NCI-H2171 treated with DMSO at 0.1 percent for 48 hours (cell line): Measurements from ENCODE around the gene COL4A4.
"Not testable (repeated sequence)": the region's sequence is repeated elsewhere in the genome, so short reads cannot be mapped to it uniquely, and the experiment has no call there.

Experiments
- DNase-seq: peaks from one replicate; lab custom pipeline; 2025; lab: John Stamatoyannopoulos, UW

COL4A4 gene

DNA sequence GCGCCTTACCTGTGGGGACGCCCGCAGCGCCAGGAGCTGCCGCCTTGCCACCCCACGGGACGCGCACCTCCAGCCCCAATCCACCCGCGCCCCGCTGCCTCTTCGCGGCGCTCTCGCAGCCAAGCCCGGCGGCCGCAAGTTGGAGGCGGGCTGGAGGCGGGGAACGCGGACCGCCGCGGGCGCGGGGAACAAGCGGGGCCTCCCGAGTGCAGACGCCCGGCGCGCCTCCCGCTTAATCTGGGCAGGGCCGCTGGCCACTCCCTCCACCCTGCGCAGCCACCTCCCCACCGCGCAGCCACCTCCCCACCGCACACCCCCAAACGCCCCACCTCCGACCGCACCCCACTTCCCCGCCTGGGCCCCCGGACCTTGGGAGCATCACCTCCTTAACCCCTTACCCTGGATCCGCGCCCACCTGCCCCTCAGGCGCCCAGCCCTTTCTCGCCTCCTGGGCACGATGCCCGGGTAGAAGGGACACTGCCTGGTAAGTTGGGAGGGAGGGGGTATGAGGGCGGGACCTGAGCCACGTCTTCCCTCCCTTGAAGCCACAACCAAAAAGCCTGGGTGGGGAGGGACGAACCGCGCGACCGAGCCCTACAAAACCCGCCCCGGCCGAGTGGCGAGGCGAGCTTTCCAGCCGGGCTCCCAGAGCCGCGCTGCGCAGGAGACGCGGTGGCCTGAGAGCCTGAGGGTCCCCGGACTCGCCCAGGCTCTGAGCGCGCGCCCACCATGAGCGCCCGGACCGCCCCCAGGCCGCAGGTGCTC, at the start of gene COL4A4, which contains the start of gene COL4A3:
Gene COL4A4 (minus strand): TSS at position 208 of the 765 bp plus-strand sequence. CDS start 16,722 bp downstream, outside the sequence.
Gene COL4A3 (plus strand): TSS at position 627 of the 765 bp plus-strand sequence. CDS start 103 bp downstream, at position 730.
- DNase-seq: no peak

DNA sequence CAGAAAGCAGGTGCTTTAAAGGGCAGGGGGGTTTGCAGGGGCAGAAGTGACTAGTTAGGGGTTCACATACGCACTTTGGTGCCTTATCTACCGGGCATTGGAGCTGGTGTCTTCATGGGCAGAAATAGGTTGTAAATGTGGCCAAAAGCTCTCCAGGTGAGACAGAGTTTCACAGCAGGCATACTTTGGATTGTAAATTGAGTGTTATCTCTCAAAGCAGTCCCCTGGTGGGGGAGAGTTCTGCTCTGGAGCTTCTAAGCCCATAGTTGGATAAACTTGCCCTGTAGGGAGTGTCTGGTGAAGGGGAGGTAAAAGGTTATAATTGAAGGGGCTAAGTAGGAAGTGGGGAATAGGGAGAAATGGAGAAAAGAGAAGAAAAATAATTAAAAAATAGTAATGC, 43.6 kb upstream of the COL4A4 start:
- no peak for DNase-seq

DNA sequence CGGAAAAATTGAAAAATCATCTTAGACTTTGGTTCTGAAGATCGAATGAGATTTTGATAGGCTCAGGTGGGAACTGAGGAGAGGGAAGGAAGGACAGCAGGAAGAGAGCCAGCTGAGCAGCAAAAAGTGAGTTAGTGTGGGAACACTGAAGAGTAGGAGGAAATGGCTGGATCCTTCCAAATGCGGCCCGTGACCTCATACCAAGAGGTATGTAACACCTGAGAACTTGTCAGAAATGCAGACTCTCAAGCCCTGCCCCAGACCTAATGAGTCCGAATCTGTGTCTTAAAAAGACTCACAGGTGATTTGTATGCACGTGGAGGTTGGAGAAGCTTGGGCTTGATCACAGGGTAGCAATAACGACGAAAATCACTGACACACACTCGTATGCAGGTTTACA, 42.4 kb upstream of the COL4A4 start:
- no peak for DNase-seq

DNA sequence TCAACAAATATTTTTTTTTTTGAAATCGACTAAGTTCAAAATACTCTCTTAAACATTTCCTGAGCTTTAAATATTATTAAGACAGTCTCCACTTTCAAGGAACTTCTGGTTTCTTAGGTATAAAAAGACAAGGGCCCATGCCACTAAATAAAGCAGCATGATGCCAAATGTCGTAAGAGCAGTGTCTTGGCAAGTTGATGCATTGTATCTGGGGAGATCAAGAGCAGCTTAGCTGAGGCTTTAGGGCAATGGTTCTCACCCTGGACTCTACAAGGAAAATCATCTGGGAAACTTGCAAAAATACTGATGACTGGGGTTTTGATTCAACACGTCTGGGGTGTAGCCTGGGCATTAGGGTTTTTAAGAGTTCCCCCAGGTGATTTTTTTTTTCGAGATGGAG, 41.7 kb upstream of the COL4A4 start:
- DNase-seq: no peak

DNA sequence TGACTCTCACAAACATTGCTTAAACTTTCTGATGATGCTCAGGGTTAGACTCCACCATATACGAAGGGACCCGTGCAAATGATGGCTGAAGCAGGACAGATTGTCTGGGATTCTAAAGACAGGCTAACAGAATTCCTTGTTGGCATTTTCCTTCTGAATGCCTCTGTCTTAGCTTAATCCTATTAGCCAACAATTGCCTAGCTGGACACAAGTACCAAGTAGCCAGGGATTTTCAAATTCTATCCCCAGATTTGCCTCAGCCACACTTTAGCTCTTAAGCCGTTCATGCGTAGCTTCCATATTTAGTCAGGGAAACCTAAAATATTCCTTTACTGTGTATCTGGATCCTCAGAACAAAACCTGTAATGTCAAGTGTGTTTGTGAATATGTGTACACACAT, 40.4 kb upstream of the COL4A4 start:
- no peak for DNase-seq

DNA sequence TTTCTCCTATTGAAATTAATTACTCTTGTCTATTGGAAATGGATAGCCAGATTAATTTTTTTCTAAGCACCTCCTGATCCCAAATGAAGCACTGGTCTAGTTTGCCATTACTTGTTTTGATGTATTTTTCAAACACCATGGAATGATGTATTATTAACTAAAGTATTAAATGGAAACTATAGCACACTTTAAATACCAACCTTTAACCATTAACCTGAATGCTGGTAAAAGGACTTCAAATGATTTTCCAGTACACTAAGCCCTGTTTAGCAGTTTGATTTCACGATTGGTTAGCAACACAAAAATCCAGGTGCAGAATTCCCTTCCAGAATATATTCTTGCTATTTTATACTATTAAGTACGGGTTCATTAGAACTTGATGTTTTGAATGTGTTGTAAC, 37.8 kb upstream of the COL4A4 start:
- DNase-seq: no peak

DNA sequence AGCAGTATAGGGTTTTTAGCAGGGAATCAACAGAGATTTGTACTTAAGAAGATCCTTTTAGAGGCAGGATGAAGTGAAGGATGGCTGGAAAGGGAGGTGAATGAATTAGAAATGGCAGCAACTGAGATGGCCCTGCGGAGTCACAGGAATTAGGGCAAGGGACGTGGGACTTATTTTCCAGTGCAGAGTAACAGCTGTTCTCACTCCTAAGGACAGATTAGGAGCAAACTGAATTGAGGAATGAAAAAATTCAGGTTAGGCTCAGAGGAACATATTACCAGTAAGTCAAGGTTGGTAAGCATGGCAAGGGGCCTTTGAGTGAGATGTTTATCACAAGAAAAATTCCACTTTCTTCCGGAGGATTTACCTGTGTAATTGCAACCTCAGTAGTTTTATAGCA, 34.9 kb upstream of the COL4A4 start:
- no peak for DNase-seq

DNA sequence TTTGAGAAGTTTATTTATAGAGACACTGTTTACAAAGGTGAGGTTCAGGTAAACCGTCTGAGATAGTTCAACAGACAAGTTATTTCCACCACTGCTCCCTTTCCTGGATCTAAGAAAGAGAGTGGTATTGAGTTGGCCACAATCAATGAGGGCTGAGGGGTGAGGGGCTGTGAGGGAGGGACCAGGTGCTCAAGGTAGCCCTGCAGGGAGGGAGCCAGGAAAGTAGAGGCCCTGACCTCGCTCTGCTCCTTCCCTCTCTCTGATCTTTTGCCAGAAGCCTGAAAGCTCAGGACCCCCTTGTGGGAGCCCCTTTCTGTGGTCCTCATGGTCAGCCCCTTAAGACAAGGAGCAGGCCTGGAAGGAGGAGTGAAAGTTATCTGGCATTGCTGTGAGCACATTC, 30.2 kb upstream of the COL4A4 start:
- DNase-seq: no peak

DNA sequence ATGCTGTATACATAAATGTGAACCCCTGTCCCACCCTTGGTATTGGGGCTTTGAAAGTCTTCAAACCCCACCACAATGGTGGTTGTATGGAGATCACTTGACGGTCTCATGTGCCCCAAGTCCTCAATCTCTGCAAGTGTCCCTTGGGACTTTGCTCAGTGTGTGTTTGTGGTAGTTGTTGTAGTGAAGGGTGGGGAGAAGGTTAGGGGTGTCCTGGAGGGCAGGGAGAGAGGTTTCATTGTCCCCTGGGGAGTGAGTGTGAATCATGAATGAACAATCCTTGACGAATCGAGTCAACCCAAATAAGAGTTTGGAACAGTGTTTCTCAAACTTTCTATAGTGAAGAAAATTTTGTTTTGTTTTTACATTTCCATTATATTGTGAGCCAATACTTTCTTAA, 28.5 kb upstream of the COL4A4 start:
- no peak for DNase-seq

DNA sequence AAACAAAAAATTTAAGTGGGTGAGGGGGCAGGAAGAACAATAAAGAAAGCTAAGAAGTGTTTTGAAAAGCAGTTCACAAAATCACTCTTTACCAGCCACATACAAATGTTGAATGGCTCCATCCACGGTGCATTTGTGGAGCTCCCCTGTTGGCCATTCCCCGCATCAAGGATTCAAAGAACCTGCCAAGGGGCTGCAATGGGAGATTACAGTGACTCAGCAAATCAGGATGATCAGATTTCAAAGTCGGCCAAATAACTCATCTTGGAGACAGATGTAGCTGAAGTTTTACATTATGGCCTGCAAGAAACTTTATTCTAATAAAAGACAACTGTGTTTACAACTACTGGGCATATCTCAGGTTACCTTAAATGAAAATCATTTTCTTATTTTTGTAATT, 27.4 kb upstream of the COL4A4 start:
- peak; percentile 36 for DNase-seq

DNA sequence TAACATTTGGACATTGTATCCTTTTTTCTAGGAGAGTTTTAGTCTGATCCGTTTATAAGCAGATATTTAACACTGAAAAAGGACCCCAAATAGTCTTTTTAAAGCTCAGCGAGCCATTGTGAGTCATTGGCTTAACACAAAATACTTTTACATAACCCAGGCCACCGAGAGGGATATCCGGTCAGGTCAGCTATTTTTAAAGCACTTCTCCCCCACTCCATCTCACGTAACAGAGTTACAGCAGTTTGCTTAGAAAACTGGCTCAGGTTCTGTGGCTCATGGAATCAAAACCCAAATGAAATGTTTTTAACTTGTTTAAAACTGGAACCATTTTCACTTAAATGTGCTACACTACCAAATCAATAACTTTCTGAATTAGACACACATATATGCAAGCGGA, 24.3 kb upstream of the COL4A4 start:
- DNase-seq: no peak

DNA sequence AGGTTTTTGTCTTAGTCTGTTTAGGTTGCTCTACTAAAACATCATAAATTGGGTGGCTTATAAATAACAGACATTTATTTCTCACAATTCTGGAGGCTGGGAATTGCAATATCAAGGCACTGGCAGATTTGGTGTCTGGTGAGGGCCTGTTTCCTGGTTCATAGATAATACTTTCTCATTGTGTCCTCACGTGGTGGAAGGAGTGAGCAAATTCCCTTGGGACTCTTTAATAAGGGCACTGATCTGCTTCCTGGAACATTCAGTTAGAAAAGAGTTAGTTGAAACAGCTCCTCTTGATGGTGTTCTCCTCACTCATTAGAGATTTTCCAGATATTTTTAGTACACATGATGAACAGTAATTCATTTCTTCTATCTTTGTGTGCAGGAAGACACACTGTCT, 22.7 kb upstream of the COL4A4 start:
- DNase-seq: no peak

DNA sequence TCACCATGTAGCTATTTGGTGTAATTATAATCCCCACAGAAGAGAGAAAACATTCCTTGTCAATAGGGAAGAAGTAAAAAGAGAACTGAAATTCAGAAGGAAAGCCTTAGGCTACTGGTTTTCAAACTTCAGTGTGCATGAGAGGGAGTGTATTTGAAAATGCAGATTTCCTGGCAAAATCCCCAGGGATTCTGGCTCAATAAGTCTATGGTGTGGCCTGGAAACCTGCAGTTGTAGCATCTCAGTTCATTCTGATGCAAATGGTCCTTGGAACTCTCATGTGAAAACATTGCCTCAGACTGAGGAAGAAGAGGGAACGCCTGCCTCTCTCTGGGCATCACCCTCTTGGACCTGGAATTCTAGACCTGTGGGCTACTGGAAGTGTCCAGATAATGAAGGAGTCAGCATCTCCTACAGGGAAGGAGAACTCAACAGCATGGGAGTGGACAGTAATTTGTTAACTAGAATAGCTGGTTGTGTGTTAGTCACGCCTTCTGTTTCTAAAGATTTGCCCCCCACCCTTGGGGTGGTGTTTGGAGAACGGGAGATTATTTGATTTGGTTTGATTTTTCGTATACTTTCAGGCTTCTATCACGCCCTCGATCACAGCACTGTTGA, 21.7 kb upstream of the COL4A4 start:
- DNase-seq: no peak

DNA sequence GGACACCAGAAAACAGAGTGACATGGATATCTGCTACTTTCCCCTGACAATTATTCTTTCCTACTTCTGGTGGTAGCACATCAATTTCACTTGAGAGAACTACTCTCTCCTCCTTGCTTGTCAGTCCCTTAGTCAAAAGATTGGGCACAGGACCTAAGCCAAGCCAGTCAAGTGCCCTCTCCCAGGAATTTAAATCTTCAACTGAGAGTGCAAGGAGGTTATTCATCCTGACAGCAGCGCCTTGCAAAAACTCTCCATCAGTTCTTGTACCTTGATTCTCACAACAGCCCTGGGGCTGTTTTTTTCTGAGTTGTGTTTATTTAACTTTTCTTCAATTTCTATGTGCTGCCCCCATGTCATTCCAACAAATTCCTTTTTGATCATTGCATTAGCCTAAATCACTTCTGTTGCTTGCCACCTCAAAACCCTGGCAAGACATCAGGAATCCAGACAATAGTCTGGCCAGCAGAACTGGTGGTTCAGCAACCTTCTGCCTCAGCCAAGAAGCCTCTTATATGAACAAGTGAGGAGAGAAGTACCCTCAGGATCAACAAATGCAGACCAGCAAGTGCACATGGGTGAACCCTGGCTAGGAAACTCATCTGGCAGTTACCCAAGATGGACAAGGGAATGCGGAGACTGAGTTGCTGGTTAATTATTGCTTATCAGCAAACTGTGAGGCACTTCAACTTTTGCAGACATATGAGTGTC, 19.8 kb upstream of the COL4A4 start:
- no peak for DNase-seq

DNA sequence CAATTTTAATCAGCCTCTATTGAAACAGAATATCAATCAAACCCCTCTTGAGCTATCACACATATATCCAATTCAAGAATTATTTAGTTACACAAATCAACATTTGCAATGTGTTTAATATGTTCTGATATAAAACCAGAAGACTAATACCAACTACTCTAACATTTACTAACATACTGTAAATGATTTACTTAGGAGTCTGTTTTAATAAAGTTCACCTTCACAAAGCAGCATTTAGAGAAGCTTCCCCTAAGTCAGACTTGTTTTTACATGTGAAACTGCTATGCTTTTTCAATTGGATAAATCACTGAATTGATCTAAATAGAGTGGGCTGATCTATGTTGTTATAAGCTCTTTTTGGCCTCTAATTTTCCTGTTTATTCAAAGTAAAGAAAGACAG, 18.8 kb upstream of the COL4A4 start:
- DNase-seq: no peak

DNA sequence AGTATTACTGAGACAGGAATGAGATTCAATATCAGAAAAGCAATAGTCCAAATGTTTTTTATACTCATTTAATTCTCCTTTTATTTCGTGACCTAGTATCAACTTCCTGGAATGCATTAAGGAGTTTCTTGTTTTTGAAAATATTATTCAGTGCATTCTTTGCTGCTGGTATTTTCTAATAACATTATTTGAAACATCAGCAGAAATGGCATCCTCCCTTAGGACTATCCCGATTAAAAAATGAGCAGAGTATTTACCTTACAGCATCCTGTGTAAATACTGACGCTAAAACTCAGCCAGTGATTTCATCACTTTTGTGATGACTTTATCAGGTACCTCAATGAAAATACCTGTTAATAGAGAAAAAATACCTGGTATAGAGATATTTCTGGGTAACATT, 16.8 kb upstream of the COL4A4 start:
- DNase-seq: no peak

DNA sequence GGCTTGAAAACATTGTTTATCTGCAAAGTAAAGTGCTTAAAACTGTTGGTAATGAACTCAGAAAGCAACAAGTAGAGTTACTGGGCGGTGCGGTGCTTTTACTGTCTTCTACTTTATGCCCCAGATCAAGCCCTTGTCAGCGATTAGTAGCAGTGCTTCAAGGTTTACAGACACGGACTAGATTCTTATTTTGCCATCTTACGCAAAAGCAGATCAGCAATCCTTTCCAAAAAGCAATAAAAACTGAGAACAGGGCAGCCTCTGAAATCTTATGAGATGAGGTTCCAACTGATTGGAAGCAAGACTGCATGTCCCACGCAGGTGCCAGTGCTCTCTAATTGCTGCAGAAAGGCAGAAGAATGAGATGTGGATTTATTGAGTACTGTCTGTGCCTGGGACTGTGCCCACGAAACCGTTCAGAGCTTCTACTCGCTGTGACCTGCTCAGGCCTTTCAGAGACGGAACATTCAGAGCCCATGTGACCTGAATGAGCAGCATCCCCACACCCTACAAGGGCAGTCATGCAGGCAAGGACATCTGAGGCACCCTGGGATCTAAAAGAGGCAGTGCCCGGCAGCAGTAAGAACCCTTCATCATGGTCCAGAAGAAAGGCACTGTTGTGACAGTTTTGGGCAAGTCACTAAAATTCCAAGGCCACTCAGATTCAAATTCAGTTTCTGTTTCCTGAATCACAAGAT, 16.1 kb upstream of the COL4A4 start:
- DNase-seq: no peak

DNA sequence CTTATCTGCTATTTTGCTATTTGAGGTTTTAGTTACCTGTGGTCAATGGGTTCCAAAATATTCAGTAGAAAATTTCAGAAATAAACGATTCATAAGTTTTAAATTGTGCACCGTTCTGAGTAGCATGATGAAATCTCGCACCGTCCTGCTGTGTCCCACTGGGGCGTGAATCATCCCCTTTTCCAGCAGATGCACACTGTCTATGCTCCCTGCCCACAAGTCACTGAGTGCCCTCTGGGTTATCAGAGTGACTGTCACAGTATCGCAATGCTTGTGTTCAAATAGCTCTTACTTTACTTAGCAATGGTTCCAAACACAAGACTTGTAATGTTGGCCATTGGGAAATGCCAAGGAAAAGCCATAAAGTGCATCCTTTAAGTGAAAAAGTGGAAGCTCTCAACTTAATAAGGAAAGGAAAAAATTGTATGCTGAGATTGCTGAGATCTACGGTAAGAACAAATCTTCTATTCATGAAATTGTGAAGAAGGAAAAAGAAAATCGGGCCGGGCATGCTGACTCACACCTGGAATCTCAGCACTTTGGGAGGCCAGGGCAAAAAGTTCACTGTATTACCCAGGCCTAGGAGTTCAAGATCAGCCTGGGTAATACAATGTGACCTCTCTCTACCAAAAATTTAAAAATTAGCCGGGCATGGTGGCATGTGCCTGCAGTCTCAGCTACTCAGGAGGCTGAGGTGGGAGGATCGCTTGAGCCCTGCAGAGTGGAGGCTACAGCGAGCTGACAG, 13.8 kb upstream of the COL4A4 start:
- no peak for DNase-seq

DNA sequence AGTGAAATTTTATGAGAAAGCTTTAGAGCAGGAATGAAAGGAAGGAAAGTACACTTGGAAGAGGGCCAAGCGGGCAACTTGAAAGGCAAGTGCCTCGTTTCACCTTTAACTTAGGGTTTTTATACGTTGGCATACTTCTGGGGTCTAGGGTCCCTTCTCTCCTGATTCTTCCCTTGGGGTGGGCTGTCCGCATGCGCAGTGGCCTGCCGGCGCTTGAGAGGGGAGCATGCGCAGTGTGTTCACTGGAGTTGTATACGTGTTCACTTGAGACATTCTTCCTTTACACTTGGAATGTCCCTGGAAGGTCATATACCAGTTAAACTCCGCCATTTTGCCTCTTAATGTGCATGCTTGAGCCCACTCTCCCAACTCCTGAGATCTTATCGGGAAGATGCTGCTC, 7.8 kb upstream of the COL4A4 start:
- not testable (repeated sequence) for DNase-seq

DNA sequence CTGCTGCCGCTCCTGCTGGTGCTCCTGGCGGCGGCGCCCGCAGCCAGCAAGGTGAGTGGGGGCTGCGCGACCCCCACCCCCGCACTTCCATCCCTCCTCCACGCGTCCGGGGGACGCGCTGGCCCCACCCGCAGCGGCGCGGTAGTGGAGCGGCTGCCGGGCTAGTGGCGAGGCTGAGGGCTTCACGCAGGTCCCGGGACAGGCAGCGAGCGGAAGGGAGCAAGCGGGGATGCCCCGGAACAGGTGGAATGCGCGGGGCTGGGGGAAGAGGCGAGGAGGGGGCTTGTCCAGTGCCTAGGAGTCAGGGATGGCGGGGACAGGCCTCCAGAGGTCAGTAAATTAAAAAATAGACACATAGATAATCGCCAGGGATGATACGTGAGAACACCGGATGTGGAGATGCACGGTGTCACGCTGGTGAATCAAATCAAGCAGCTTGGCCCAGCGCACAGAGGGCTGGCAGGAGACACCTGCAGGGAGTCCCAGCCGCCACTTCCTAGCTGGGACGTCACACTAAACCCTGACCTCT, 822 bp upstream of the COL4A4 start:
- DNase-seq: no peak

DNA sequence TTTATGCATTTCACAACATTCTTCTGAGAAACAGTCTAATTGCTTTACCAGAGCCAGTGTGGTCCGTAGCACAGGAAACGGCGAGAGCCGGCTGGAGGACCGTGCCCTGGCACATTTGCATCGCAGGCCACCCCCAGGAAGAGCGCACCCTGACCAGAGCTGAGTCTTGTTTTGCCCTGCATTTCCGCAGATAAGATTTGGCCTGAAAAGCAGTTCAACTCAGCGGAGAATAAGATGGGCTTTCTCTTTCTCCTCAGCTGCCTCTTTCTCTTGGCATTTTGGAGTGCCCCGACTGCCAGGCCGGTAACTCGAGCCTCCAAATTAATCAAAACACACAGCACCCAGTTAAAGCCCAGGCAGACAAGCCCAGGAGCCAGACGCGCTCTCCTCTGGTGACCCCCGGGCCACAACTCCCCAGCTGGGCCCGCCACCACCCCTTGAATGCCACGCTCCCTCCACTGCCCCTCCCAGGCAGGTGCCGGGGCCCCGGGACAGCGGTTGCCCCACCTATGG, 464 bp downstream of the COL4A4 start:
- no peak for DNase-seq
